T-helper 2 cell (primary cell): ENCODE results near the gene BARX1.
"Not testable (repeated sequence)": the region's sequence is repeated elsewhere in the genome, so short reads cannot be mapped to it uniquely, and the experiment has no call there.

Experiments
- DNase-seq, 5 experiments: peaks; one replicate each; pipeline versions ENCODE4 v3.0.0 to v3.0.0-alpha.2; 2012 to 2022

Gene BARX1

GRCh38 chr9:93965830-93966577 is 10.8 kb upstream of the BARX1 start:
- DNase-seq = no peak

GRCh38 chr9:93964685-93965084 is 9.5 kb upstream of the BARX1 start:
- no peak for DNase-seq

GRCh38 chr9:93963969-93964368 is 8.8 kb upstream of the BARX1 start:
- DNase-seq = no peak

GRCh38 chr9:93963489-93963888 is 8.3 kb upstream of the BARX1 start:
- DNase-seq = not testable (repeated sequence)

- peak; percentile 35 to 75 (median 66) for DNase-seq
Measured at GRCh38 chr9:93962561-93963440, 7.6 kb upstream of the BARX1 start.

GRCh38 chr9:93962017-93962416 is 6.9 kb upstream of the BARX1 start:
- no peak for DNase-seq

GRCh38 chr9:93960971-93961841 is 6.1 kb upstream of the BARX1 start:
- DNase-seq = no peak

- DNase-seq = no peak
Measured at GRCh38 chr9:93960221-93960970, 5.2 kb upstream of the BARX1 start.

- no peak for DNase-seq
Measured at GRCh38 chr9:93959739-93960154, 4.6 kb upstream of the BARX1 start.

GRCh38 chr9:93958819-93959682 is 3.9 kb upstream of the BARX1 start:
- no peak for DNase-seq

- no peak for DNase-seq
Measured at GRCh38 chr9:93958121-93958818, 3.1 kb upstream of the BARX1 start.

- DNase-seq = no peak
Measured at GRCh38 chr9:93955981-93956784, 1.0 kb upstream of the BARX1 start.

GRCh38 chr9:93954434-93955061 is 607 bp downstream of the BARX1 start:
- no peak for DNase-seq

- no peak for DNase-seq
Measured at GRCh38 chr9:93953496-93954433, 1.4 kb downstream of the BARX1 start.

GRCh38 chr9:93952784-93953495 is 2.2 kb downstream of the BARX1 start:
- DNase-seq = peak in 1 of 5 experiments; percentile 31

GRCh38 chr9:93952119-93952783 is 2.9 kb downstream of the BARX1 start:
- no peak for DNase-seq
